Astrocyte (in vitro differentiated cells and primary cell): ENCODE data around the gene ASCL2.

ENCODE experiments used
- CTCF ChIP-seq: IDR thresholded peaks from 2 replicates; pipeline ENCODE4 v1.5.1; 2011; ENCODE audit warnings: low read depth, mild to moderate bottlenecking, inconsistent platforms, low read length, moderate library complexity; ENCODE audit not compliant: insufficient read depth
- EZH2 ChIP-seq: IDR thresholded peaks from 2 replicates; pipeline ENCODE4 v1.6.1; 2012; ENCODE audit warnings: mild to moderate bottlenecking, low read length, inconsistent platforms; ENCODE audit not compliant: insufficient read depth

DNA sequence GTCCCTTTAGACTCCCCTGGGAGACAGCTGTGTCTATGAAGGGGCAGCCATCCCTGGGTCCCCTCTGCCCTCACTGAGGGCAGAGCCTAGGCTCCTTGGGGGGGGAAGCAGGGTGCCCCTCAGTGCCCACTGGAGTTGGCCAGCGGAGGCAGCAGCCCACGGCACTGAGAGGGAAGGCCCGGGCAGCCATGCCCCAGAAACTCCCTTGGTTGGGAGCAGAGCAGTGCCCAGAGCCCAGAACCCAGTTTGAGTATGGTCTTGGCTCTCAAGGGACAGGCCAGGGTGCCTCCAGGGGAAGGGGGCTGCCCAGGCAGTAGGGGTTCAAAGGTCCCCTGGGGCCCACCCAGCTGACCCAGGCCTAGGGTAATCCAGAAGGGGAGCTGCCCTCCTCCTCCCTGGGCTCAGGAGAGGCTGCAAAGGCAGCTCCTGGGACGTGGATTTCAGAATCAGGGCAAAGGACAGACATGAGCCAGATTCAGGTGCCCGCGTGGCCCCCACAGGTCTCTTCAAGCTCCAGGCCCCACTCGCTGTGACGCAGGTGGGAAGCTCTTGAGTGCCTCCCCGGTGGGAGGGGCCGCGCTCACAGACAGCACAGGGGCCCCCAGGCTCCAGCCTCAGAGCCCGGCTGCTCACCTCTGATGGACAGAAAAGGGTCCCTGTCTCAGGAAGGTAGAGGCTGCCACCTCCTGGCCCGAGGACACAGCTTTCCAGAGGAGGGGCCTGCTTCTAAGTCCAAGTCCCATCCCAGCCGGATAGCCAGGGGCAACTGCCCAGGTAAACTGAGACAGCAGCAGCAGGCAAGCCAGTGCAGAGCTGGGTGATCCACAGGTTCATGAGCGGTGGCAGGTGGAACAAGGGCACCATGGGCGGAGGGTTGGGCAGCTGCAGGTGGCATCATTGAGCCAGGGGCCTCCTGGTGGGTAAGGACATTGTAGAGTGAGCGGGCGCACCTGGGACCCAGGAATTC is 28.7 kb upstream of the ASCL2 start:
- TF ChIP-seq CTCF: no peak
- TF ChIP-seq EZH2: no peak
